GM21515 (cell line): ENCODE results near the gene IL22.

Source experiments
- ATAC-seq: cut with Tn5 transposase; IDR thresholded peaks from one replicate; pipeline ENCODE4 v1.9.1; 2021; ENCODE audit not compliant: unreplicated experiment

IL22 gene

DNA sequence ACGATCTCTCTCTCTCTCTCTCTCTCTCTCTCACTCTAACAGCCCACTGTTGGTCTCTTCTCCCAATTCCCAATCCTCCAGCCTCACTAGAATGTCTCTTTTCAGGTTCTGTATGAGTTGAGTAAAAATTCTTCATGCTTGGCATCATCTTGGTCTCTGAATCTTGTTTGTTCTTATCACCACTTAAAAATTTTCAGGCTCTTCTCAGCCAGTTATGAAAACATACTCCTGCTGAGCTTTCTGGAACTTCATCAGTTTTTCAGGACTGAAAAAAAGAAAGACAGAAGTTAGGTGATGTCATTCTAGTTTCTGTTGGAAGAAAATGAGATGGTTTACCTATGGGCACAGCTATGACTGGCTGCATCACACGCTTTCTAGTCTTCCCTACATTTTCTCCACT, 11.5 kb upstream of the IL22 start:
- ATAC-seq: no peak

GRCh38 chr12:68264158-68264855, 10.9 kb upstream of the IL22 start:
- no peak for ATAC-seq

GRCh38 chr12:68263366-68263765, 10.0 kb upstream of the IL22 start:
- ATAC-seq: no peak

- no peak for ATAC-seq
Observed at GRCh38 chr12:68261896-68262295, 8.5 kb upstream of the IL22 start.

DNA sequence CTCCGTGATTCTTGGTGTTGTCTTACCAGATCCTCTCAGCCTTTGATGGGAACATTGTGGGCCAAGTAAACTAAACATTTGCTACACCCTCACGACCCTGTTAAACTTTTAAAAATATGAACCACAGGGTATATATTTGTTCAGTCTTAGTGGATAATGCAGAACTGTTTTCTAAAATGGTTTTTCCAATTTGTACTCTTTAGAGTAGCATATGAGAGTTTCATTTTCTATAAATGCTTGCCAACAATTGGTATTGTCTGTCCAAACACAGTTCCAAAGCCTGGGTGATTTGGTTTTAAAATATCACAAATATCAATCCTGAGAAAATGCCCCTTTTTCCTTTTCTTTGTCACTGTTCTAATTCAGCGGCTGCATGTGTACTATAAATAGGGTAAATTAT, 6.7 kb upstream of the IL22 start:
- ATAC-seq: no peak

- no peak for ATAC-seq
Observed at GRCh38 chr12:68259318-68259940, 6.0 kb upstream of the IL22 start.

- ATAC-seq: no peak
Observed at GRCh38 chr12:68252077-68252476, 1.3 kb downstream of the IL22 start.

- ATAC-seq: no peak
Observed at GRCh38 chr12:68250454-68250853, 3.0 kb downstream of the IL22 start.

DNA sequence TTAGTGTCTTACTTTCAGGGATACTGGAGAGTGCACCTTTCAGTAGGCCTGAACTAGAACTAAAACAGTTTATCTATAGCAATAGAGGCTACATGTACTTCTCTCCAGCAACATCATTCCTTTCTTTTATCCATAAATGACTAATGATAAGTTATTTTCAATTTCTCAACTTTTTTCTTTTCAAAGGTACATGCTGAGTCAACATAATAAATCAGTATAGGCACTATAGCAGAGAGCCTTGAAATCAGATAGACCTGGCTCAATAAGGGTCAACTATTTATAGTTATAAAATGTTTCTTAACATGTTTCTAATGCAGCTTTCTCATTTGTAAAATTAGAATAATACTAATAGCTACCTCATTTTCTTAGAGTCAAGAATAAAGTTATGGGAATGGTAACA, 5.6 kb downstream of the IL22 start:
- ATAC-seq: no peak

DNA sequence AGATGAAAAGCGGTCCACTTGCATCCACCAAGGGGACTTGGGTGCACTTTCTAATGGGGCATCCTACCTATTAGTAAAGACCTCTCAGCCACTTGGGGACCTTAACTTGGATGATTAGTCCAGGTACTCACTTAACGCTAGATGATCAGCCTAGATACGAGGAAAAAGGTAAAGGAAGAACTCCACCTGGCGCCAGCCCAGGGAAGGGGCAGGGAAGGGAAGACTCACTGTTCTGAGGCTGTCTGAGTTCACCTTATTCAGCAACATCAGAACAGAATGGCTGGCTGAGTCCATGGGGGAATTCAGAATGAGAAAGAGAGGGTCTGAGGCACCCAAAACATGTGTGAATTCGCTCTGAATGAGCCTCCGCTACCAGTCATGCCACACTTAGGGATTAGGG, 7.1 kb downstream of the IL22 start:
- no peak for ATAC-seq

DNA sequence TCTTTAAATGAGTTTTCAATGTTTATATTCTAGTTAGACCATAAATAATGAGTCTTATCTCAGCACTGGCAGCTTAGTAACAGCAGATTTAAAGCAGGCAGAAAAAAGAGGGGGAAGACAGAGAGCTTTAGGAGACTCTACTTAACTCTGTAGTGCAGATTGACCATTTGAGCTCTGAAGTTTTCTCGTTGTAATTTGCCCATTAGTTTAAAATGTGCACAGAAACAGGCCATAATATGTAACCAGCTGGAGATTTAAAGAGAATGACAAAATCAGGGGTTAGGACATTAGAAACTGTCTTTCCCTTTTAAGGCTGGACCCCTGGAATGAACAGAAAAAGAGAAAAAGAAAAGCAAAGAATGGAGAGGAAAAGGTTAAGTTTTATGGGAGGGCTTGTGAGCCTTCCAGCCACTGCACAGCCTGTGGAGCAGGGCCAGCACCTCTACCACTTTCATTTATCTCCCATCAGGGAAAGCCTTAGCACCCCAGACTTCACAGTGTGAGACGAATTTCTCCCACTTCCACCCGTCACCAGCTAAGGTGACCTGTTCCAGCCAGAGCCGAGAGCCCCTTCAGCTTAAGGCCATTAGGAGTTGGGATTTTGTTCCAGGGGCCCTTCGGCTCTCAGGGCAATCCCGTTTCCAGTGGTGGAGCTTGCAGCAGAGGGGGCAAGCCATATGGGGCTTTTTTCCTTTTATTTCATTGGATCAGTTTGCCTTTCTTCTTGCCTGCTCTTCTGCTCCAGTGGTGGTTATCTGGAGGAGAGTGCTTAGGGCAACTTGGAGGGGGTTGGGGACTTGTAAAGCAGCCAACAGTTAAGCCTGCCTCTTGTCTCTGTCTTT, 8.0 kb downstream of the IL22 start:
- ATAC-seq: no peak

DNA sequence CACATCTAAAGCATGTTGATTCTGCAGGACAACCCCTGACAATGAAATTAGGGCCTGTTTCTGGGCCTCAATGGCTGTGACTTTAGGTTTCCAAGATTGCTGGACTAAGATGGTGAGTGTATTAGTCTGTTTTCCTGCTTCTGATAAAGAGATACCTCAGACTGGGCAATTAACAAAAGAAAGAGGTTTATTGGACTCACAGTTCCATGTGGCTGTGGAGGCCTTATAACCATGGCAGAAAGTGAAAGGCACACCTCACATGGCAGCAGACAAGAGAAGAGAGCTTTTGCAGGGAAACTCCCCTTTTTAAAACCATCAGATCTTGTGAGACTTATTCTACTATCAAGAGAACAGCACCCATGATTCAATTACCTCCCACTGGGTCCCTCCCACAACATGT, 10.6 kb downstream of the IL22 start:
- ATAC-seq: no peak

- peak; percentile 97 for ATAC-seq
Observed at GRCh38 chr12:68240975-68241374, 12.4 kb downstream of the IL22 start.

- no peak for ATAC-seq
Observed at GRCh38 chr12:68240079-68240478, 13.3 kb downstream of the IL22 start.

DNA sequence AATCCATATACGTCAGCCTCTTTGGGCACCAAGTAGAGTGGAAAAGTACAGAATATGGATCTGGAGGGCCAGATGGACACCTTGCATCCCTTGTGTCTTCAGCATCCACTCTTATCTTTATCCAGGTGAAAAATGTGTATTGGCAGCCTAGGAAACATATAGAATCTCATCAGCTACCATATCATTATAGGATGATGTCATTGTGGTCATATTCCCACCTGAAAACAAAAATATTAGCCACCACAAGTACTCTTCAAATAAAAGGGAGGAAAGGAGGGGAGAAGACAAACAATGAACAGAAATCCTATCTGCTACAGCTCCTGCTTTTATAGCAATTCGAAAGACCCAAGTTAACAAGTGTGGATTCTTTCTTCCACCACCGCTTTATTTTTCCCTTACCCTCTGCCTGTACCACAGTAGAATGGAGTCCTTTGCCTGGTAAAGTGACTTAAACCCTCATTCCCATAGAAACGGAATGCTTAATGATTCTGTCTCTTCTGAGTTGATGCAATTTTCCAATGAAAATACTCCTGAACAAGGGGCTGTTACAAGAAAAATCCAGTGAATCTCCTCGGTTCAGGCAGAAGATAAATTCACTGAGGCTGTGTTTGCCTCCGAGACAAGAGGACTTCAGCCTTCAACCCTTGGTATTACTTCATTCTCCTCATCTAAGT, 14.0 kb downstream of the IL22 start:
- ATAC-seq: no peak

GRCh38 chr12:68237619-68238018, 15.8 kb downstream of the IL22 start:
- ATAC-seq: no peak

- ATAC-seq: no peak
Observed at GRCh38 chr12:68237078-68237477, 16.3 kb downstream of the IL22 start.

- peak; percentile 64 for ATAC-seq
Observed at GRCh38 chr12:68236421-68237059, 16.9 kb downstream of the IL22 start.

DNA sequence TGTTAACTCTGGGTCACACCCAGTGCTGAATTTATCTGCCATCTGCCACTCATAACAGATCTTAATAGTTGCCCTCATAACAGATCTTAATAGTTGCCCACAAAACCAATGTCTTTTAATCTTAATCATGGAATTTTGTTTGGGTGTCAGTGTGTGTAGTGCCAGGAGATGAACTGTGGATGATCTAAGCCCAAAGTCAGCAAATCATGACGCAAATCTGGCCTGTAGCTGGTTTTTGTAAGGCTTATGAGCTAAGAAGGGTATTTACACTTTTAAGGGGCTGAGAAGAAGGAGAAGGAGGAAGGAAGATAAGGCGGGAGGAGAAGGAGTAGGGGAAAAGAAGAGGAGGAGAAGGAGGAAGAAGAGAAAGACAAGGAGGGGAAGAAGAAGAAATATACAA, 17.8 kb downstream of the IL22 start:
- ATAC-seq: no peak

DNA sequence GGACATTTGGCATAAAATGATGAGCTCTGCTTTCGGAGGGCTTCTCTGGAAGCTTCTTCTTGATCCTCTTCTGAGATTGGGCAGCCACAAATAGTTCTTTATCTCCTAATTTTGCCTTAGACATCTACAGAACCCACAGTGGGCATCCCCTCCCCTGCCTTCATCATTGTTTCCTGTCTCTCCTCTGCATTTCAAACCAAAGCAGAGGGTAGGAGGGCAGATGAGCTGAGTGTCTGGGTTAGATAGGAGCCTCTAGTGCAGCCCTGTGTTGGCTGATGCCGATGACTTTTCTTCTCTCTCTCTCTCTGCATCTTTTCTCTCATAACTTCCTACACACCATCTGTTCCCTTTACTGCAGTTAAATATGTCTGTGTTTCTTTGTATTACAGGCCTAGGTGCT, 19.3 kb downstream of the IL22 start:
- ATAC-seq: no peak

GRCh38 chr12:68233498-68233897, 19.9 kb downstream of the IL22 start:
- no peak for ATAC-seq
